GM13976 (cell line): Measurements from ENCODE around the gene ANKRD55.

ENCODE experiments used
- DNase-seq: peaks from one replicate; pipeline ENCODE4 v3.0.0; 2012; ENCODE audit warnings: low spot score
- CTCF ChIP-seq: IDR thresholded peaks from 2 replicates; pipeline ENCODE4 v1.5.1; 2012; ENCODE audit warnings: borderline replicate concordance, mild to moderate bottlenecking; ENCODE audit not compliant: insufficient read depth; ENCODE audit errors: extremely low read depth, missing control alignments, control extremely low read depth
- in situ Hi-C: fragments of 300-500 bp; cut with MboI; formaldehyde crosslinking; loops from one replicate; pipeline ENCODE4 v1.12.0; 2022; ENCODE audit warnings: low sequenced_read_pairs, mixed read lengths, inconsistent platforms; ENCODE audit not compliant: unreplicated experiment

Gene ANKRD55

DNA sequence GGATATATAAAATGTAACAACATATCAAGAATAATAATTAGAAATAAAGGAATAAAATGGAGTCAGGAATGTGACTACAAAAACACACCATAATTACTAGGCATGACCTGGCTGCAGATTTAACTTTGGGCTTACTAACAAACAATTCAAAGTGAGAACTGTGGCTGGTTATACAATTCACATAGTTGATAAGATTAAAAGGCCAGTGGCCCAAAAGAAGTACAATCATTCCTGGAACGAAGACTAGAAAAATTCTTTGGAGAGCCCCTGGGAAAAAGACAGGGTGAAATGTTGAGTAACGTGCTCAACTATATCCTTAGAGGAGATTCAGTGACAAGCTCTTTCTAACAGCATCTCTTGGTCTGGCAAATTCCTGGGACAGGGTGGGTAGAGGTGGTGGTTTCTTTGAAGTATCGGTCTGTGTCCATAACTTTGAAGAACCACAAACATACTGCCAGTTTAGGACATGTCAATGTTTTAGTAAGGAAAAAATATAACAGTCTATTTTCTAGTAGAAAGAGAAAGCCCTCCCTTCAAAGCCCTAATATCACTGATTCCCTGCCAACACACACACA is 163.4 kb downstream of the ANKRD55 start:
- in situ Hi-C loops: no loop called here
- no peak for TF ChIP-seq CTCF
- DNase-seq: no peak

GRCh38 chr5:56066931-56067450 is 166.1 kb downstream of the ANKRD55 start:
- no peak for DNase-seq
- in situ Hi-C loops: no loop called here
- no peak for TF ChIP-seq CTCF

DNA sequence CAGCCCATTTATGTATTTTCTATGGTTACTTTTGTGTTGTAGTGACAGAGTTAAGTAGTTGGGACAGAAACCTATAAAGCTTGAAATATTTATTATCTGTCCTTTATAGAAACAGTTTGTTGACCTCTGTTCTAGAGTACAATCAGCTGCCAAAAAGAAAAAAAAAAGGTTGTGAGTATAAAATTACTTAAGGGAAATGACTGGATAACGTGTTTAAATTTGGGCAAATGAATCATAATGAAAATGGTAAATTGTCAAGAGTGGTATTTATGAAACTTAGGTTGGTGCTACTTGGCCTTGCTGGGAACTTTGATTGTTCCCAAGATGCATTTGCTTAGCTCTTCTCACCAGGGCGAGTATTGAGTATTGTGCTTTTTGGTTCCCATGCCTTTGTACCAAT is 168.1 kb downstream of the ANKRD55 start:
- TF ChIP-seq CTCF: no peak
- DNase-seq: no peak
- in situ Hi-C loops: no loop called here

DNA sequence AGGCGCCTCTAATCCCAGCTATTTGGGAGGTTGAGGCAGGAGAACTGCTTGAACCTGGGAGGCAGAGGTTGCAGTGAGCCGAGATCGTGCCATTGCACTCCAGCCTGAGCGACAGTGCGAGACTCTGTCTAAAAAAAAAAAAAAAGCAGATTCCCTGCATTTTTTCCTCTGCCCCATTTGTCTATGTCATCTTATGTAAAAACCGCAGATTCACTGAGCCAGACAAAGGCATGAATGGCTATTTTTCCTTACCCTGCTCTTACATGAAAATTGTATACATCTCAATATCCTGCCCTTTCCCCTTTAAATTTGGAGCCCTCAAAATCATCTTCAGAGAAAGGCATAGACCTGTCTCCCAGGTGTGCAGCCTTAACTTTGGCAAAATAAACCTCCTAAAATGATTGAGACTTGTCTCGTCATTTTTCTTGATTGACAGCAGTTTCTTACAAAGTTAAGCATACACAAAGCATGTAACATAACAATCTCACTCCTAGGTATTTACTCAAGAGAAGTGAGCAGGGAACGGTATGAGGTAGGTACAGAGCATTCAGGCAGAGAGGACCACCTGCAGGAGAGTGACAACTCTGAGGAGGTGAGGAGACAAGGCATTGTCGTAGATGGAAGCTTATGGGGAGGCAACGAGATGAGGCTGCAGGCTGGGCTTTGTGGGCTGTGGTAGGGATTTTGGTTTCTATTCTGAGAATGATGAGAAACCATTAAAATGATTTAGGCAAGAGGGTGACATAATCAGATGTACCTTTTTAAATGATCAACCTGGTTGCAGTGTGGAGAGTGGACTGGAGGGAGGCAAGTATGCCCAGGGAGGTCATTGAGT is 172.6 kb downstream of the ANKRD55 start:
- in situ Hi-C loops: no loop called here
- DNase-seq: no peak

DNA sequence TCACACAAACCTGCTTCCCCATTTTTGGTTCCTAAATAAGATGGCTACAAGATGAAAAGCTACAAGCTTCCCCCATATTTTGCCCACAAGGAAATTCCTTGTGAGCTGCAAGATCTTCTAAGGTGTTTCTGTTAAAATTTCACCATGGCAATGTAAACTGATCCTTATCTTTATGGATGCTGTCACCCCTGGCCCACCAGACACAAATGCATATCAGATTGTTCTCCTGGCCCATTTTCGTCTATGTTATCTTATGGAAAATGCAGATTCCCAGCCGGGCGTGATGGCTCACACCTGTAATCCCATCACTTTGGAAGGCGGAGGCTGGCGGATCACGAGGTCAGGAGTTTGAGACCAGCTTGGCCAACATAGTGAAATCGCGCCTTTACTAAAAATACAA is 173.3 kb downstream of the ANKRD55 start:
- TF ChIP-seq CTCF: no peak
- DNase-seq: no peak
- in situ Hi-C loops: no loop called here

More for the DNA sequence above, 172.6 kb downstream of the ANKRD55 start:
- TF ChIP-seq CTCF: no peak

- no peak for TF ChIP-seq CTCF
- peak; percentile 41 for DNase-seq
- in situ Hi-C loops: no loop called here
Observed at GRCh38 chr5:56056875-56057274, 176.3 kb downstream of the ANKRD55 start.

DNA sequence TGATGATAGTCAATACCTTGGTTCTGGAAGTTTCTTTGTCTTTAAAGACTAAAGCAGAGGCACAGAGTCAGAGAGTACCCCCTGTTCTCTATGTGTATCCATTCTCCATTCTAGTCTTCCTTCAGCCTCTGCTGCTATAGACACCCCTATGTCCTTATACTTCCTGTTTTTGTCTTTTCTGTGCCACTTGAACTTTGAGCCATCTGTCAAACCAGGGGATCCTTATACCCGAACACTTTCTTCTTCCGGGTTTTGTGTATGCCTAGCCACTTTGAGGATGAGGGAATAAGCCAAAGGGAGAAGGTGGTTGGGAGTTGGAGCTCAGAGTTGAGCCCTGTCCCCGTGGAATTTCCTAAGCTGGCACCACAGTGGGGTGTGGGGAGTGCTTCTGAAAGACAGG is 177.3 kb downstream of the ANKRD55 start:
- no peak for DNase-seq
- in situ Hi-C loops: no loop called here
- no peak for TF ChIP-seq CTCF
